ENCODE data around the gene GMNN.
"Not testable (repeated sequence)": the region's sequence is repeated elsewhere in the genome, so short reads cannot be mapped to it uniquely, and the experiment has no call there.

GMNN gene

GRCh38 chr6:24774696-24775519 lies at the start of gene GMNN:
TSS of gene GMNN (plus strand) at chr6:24774937. CDS start at chr6:24777247, 2,310 bp downstream.
- H3K4me3 Mint-ChIP-seq, result peak within 1 kb of the TSS; percentile 98
- H3K27me3 Mint-ChIP-seq, result no peaks in the 10 kb centered on the region
- peaks cover 28% of the 10 kb centered on the region for H3K36me3 Mint-ChIP-seq
- peak; percentile 98 for DNase-seq
- peaks cover 41% of the 10 kb centered on the region for H3K4me1 Mint-ChIP-seq
- H3K9me3 Mint-ChIP-seq, result no peaks in the 10 kb centered on the region
- CTCF ChIA-PET, result interaction anchor here (0.9 to 1.3 kb wide), 2 partner anchors 241 to 243 kb away, joined by 3 to 4 read pairs; no protein-coding TSS in a partner anchor
- H3K27ac Mint-ChIP-seq, result peak within 1 kb of the TSS; percentile 99

- H3K4me3 Mint-ChIP-seq, H3K4me1 Mint-ChIP-seq, DNase-seq, CTCF ChIA-PET, H3K36me3 Mint-ChIP-seq: not testable (repeated sequence)
- Mint-ChIP-seq H3K9me3 (peaks cover 23% of the 10 kb centered on the region), H3K27ac (peak overlapping the region; percentile 9), H3K27me3 (peaks cover 12% of the 10 kb centered on the region)
Measured at GRCh38 chr6:24730653-24731052, 44.1 kb upstream of the GMNN start.

- H3K27me3 Mint-ChIP-seq, result peaks cover 15% of the 10 kb centered on the region
- H3K27ac Mint-ChIP-seq, H3K36me3 Mint-ChIP-seq, H3K4me1 Mint-ChIP-seq, DNase-seq, H3K4me3 Mint-ChIP-seq, CTCF ChIA-PET: not testable (repeated sequence)
- peaks cover 23% of the 10 kb centered on the region for H3K9me3 Mint-ChIP-seq
Measured at GRCh38 chr6:24731456-24732134, 43.1 kb upstream of the GMNN start.

GRCh38 chr6:24734166-24734565 lies 40.6 kb upstream of the GMNN start:
- Mint-ChIP-seq H3K27me3 (peaks cover 12% of the 10 kb centered on the region), H3K27ac (no peak overlapping the region), H3K4me1 (peaks cover 5% of the 10 kb centered on the region), H3K4me3 (no peak overlapping the region), H3K36me3 (peaks cover 9% of the 10 kb centered on the region), H3K9me3 (peaks cover 23% of the 10 kb centered on the region)
- CTCF ChIA-PET, result interaction anchor here (1.0 to 1.1 kb wide), 2 partner anchors 9 to 12 kb away, joined by 3 read pairs; no protein-coding TSS in a partner anchor
- DNase-seq, result no peak

GRCh38 chr6:24734710-24735109 lies 40.0 kb upstream of the GMNN start:
- H3K4me1 Mint-ChIP-seq, H3K36me3 Mint-ChIP-seq, H3K27ac Mint-ChIP-seq, DNase-seq, CTCF ChIA-PET, H3K4me3 Mint-ChIP-seq: not testable (repeated sequence)
- H3K27me3 Mint-ChIP-seq, result peaks cover 12% of the 10 kb centered on the region
- peaks cover 23% of the 10 kb centered on the region for H3K9me3 Mint-ChIP-seq

- peaks cover 2% of the 10 kb centered on the region for H3K36me3 Mint-ChIP-seq
- peaks cover 2% of the 10 kb centered on the region for H3K9me3 Mint-ChIP-seq
- CTCF ChIA-PET, result no interaction called here
- peaks cover 14% of the 10 kb centered on the region for H3K4me1 Mint-ChIP-seq
- no peak overlapping the region for H3K4me3 Mint-ChIP-seq
- peaks cover 12% of the 10 kb centered on the region for H3K27me3 Mint-ChIP-seq
- no peak overlapping the region for H3K27ac Mint-ChIP-seq
- DNase-seq, result no peak
Measured at GRCh38 chr6:24738741-24739140, 36.0 kb upstream of the GMNN start.

- no peak for DNase-seq
- Mint-ChIP-seq H3K27ac (no peak overlapping the region), H3K4me1 (peaks cover 10% of the 10 kb centered on the region), H3K9me3 (peaks cover 2% of the 10 kb centered on the region), H3K27me3 (peaks cover 3% of the 10 kb centered on the region), H3K36me3 (peaks cover 2% of the 10 kb centered on the region), H3K4me3 (no peak overlapping the region)
- CTCF ChIA-PET, result no interaction called here
Measured at GRCh38 chr6:24740861-24741260, 33.9 kb upstream of the GMNN start.

GRCh38 chr6:24742216-24742738 lies 32.5 kb upstream of the GMNN start:
- H3K27ac Mint-ChIP-seq, result no peak overlapping the region
- no peak overlapping the region for H3K4me3 Mint-ChIP-seq
- peaks cover 1% of the 10 kb centered on the region for H3K27me3 Mint-ChIP-seq
- peaks cover 10% of the 10 kb centered on the region for H3K4me1 Mint-ChIP-seq
- peaks cover 2% of the 10 kb centered on the region for H3K9me3 Mint-ChIP-seq
- peaks cover 2% of the 10 kb centered on the region for H3K36me3 Mint-ChIP-seq
- no peak for DNase-seq
- CTCF ChIA-PET, result interaction anchor here (1.3 to 1.5 kb wide), 3 partner anchors 9 to 161 kb away, joined by 3 to 4 read pairs (median 3); partner anchors contain the start of genes ACOT13 and TDP2

- Mint-ChIP-seq H3K36me3 (peaks cover 2% of the 10 kb centered on the region), H3K4me1 (peaks cover 10% of the 10 kb centered on the region), H3K9me3 (peaks cover 2% of the 10 kb centered on the region), H3K27ac (no peak overlapping the region), H3K4me3 (no peak overlapping the region), H3K27me3 (peaks cover 7% of the 10 kb centered on the region)
- DNase-seq, result no peak
- CTCF ChIA-PET, result interaction anchor here (1.1 to 1.5 kb wide), 5 partner anchors 10 to 163 kb away, joined by 3 to 4 read pairs (median 3); partner anchors contain the start of genes ACOT13 and TDP2
Measured at GRCh38 chr6:24743265-24743943, 31.3 kb upstream of the GMNN start.

GRCh38 chr6:24743944-24744335 lies 30.8 kb upstream of the GMNN start:
- no peak for DNase-seq
- Mint-ChIP-seq H3K9me3 (peaks cover 2% of the 10 kb centered on the region), H3K4me3 (no peak overlapping the region), H3K27me3 (peaks cover 10% of the 10 kb centered on the region), H3K4me1 (peaks cover 10% of the 10 kb centered on the region), H3K36me3 (peaks cover 2% of the 10 kb centered on the region), H3K27ac (no peak overlapping the region)
- CTCF ChIA-PET, result interaction anchor here (1.1 to 1.3 kb wide), 3 partner anchors 22 to 163 kb away, joined by 3 to 4 read pairs (median 4); no protein-coding TSS in a partner anchor

- Mint-ChIP-seq H3K4me3 (no peak overlapping the region), H3K9me3 (peaks cover under 1% of the 10 kb centered on the region), H3K27me3 (peaks cover 15% of the 10 kb centered on the region), H3K4me1 (peaks cover 10% of the 10 kb centered on the region), H3K27ac (no peak overlapping the region), H3K36me3 (no peaks in the 10 kb centered on the region)
- CTCF ChIA-PET, result no interaction called here
- DNase-seq, result no peak
Measured at GRCh38 chr6:24744911-24745310, 29.8 kb upstream of the GMNN start.

- H3K9me3 Mint-ChIP-seq, result no peaks in the 10 kb centered on the region
- no peaks in the 10 kb centered on the region for H3K4me1 Mint-ChIP-seq
- CTCF ChIA-PET, result no interaction called here
Measured at GRCh38 chr6:24749297-24749696, 25.4 kb upstream of the GMNN start.

GRCh38 chr6:24750878-24751277 lies 23.9 kb upstream of the GMNN start:
- DNase-seq, CTCF ChIA-PET, H3K36me3 Mint-ChIP-seq, H3K9me3 Mint-ChIP-seq, H3K27ac Mint-ChIP-seq, H3K4me3 Mint-ChIP-seq, H3K4me1 Mint-ChIP-seq: not testable (repeated sequence)
- peaks cover 34% of the 10 kb centered on the region for H3K27me3 Mint-ChIP-seq

More at GRCh38 chr6:24749297-24749696, 25.4 kb upstream of the GMNN start:
- H3K4me3 Mint-ChIP-seq, result no peak overlapping the region
- no peaks in the 10 kb centered on the region for H3K36me3 Mint-ChIP-seq
- DNase-seq, result no peak
- H3K27ac Mint-ChIP-seq, result no peak overlapping the region
- peaks cover 31% of the 10 kb centered on the region for H3K27me3 Mint-ChIP-seq

- Mint-ChIP-seq H3K4me1 (no peaks in the 10 kb centered on the region), H3K27ac (no peak overlapping the region), H3K4me3 (no peak overlapping the region), H3K9me3 (no peaks in the 10 kb centered on the region), H3K27me3 (peaks cover 31% of the 10 kb centered on the region), H3K36me3 (no peaks in the 10 kb centered on the region)
- CTCF ChIA-PET, result no interaction called here
- DNase-seq, result no peak
Measured at GRCh38 chr6:24752503-24752902, 22.2 kb upstream of the GMNN start.

Data from activated naive CD4-positive, alpha-beta T cell treated with anti-CD3 and anti-CD28 coated beads, Interleukin-2, amount 10 ng/mL, durations not matched to agents 7 days and 5 days (primary cell).